ENCODE results near the gene SIK3.

Gene SIK3

GRCh38 chr11:117083011-117083935, 15.0 kb downstream of the SIK3 start:
- DNase-seq (ENCODE audit: low read depth, low spot score) = no peak
- no peak overlapping the region for H3K4me3 ChIP-seq (ENCODE audit: low read length)

- no peak overlapping the region for H3K4me3 ChIP-seq (ENCODE audit: low read length)
- DNase-seq (ENCODE audit: low read depth, low spot score) = no peak
Observed at GRCh38 chr11:117081908-117082307, 16.3 kb downstream of the SIK3 start.

GRCh38 chr11:117080370-117080769, 17.9 kb downstream of the SIK3 start:
- no peak for DNase-seq (ENCODE audit: low read depth, low spot score)
- no peak overlapping the region for H3K4me3 ChIP-seq (ENCODE audit: low read length)

- no peak for DNase-seq (ENCODE audit: low read depth, low spot score)
- no peak overlapping the region for H3K4me3 ChIP-seq (ENCODE audit: low read length)
Observed at GRCh38 chr11:117076941-117077691, 21.1 kb downstream of the SIK3 start.

- no peak for DNase-seq (ENCODE audit: low read depth, low spot score)
- no peak overlapping the region for H3K4me3 ChIP-seq (ENCODE audit: low read length)
Observed at GRCh38 chr11:117075186-117075585, 23.0 kb downstream of the SIK3 start.

- no peak for DNase-seq (ENCODE audit: low read depth, low spot score)
- no peak overlapping the region for H3K4me3 ChIP-seq (ENCODE audit: low read length)
Observed at GRCh38 chr11:117074119-117074518, 24.1 kb downstream of the SIK3 start.

GRCh38 chr11:117073539-117073938, 24.7 kb downstream of the SIK3 start:
- no peak overlapping the region for H3K4me3 ChIP-seq (ENCODE audit: low read length)
- no peak for DNase-seq (ENCODE audit: low read depth, low spot score)

- DNase-seq (ENCODE audit: low read depth, low spot score) = no peak
- no peak overlapping the region for H3K4me3 ChIP-seq (ENCODE audit: low read length)
Observed at GRCh38 chr11:117072517-117073461, 25.4 kb downstream of the SIK3 start.

- no peak overlapping the region for H3K4me3 ChIP-seq (ENCODE audit: low read length)
- no peak for DNase-seq (ENCODE audit: low read depth, low spot score)
Observed at GRCh38 chr11:117071344-117071787, 26.9 kb downstream of the SIK3 start.

GRCh38 chr11:117070016-117070415, 28.2 kb downstream of the SIK3 start:
- DNase-seq (ENCODE audit: low read depth, low spot score) = no peak
- H3K4me3 ChIP-seq (ENCODE audit: low read length) = no peak overlapping the region

- no peak overlapping the region for H3K4me3 ChIP-seq (ENCODE audit: low read length)
- DNase-seq (ENCODE audit: low read depth, low spot score) = no peak
Observed at GRCh38 chr11:117068303-117068860, 29.8 kb downstream of the SIK3 start.

- H3K4me3 ChIP-seq (ENCODE audit: low read length) = no peak overlapping the region
- no peak for DNase-seq (ENCODE audit: low read depth, low spot score)
Observed at GRCh38 chr11:117066959-117067358, 31.3 kb downstream of the SIK3 start.

- no peak for DNase-seq (ENCODE audit: low read depth, low spot score)
- H3K4me3 ChIP-seq (ENCODE audit: low read length) = no peak overlapping the region
Observed at GRCh38 chr11:117064275-117064674, 34.0 kb downstream of the SIK3 start.

GRCh38 chr11:117062498-117062897, 35.7 kb downstream of the SIK3 start:
- no peak for DNase-seq (ENCODE audit: low read depth, low spot score)
- H3K4me3 ChIP-seq (ENCODE audit: low read length) = no peak overlapping the region

GRCh38 chr11:117061256-117061655, 37.0 kb downstream of the SIK3 start:
- DNase-seq (ENCODE audit: low read depth, low spot score) = no peak
- H3K4me3 ChIP-seq (ENCODE audit: low read length) = no peak overlapping the region

- DNase-seq (ENCODE audit: low read depth, low spot score) = no peak
- H3K4me3 ChIP-seq (ENCODE audit: low read length) = no peak overlapping the region
Observed at GRCh38 chr11:117059611-117060148, 38.5 kb downstream of the SIK3 start.

GRCh38 chr11:117058761-117059261, 39.4 kb downstream of the SIK3 start:
- no peak for DNase-seq (ENCODE audit: low read depth, low spot score)

GRCh38 chr11:117057727-117058126, 40.5 kb downstream of the SIK3 start:
- no peak for DNase-seq (ENCODE audit: low read depth, low spot score)
- H3K4me3 ChIP-seq (ENCODE audit: low read length) = no peak overlapping the region

More at GRCh38 chr11:117058761-117059261, 39.4 kb downstream of the SIK3 start:
- no peak overlapping the region for H3K4me3 ChIP-seq (ENCODE audit: low read length)
